H9 (cell line): ENCODE data around the gene ZBTB26. TPM values are rescaled to one million over a fixed set of nuclear protein-coding genes. Genes with fewer than 3 reads are reported as not detected.

Experiments
- DNase-seq: peaks from one replicate; pipeline ENCODE4 v3.0.0-alpha.2; 2017
- H2AFZ ChIP-seq: one replicate; pipeline ENCODE4 v1.6.1; 2013; ENCODE audit warnings: mild to moderate bottlenecking, low read length, control low read depth, moderate library complexity
- H2AK5ac ChIP-seq: 2 replicates; pipeline ENCODE4 v1.6.1; 2013; ENCODE audit warnings: low read length, control low read depth, mixed read lengths; ENCODE audit not compliant: insufficient read length
- H2BK120ac ChIP-seq: one replicate; pipeline ENCODE4 v1.6.1; 2013; ENCODE audit warnings: low read depth, mild to moderate bottlenecking, low read length, control low read depth, inconsistent platforms; ENCODE audit not compliant: poor library complexity, severe bottlenecking
- H2BK12ac ChIP-seq: 2 replicates; pipeline ENCODE4 v1.6.1; 2013; ENCODE audit warnings: low read length, control low read depth, mixed read lengths, low read depth; ENCODE audit not compliant: insufficient read length
- H2BK15ac ChIP-seq: 2 replicates; pipeline ENCODE4 v1.6.1; 2013; ENCODE audit warnings: low read depth, low read length, control low read depth
- H2BK20ac ChIP-seq: one replicate; pipeline ENCODE4 v1.6.1; 2013; ENCODE audit warnings: low read depth, mild to moderate bottlenecking, low read length, control low read depth, inconsistent platforms; ENCODE audit not compliant: poor library complexity, severe bottlenecking
- H2BK5ac ChIP-seq: 2 replicates; pipeline ENCODE4 v1.6.1; 2013; ENCODE audit warnings: low read length, control low read depth, mixed read lengths; ENCODE audit not compliant: insufficient read length
- H3K14ac ChIP-seq: 2 replicates; pipeline ENCODE4 v1.6.1; 2013; ENCODE audit warnings: low read length, control low read depth; ENCODE audit not compliant: insufficient read depth
- H3K18ac ChIP-seq: 2 replicates; pipeline ENCODE4 v1.6.1; 2013; ENCODE audit warnings: low read depth, mild to moderate bottlenecking, mixed read lengths, low read length, control low read depth; ENCODE audit not compliant: insufficient read length
- H3K23ac ChIP-seq: 2 replicates; pipeline ENCODE4 v1.6.1; 2013; ENCODE audit warnings: low read length, control low read depth, mixed read lengths, low read depth; ENCODE audit not compliant: insufficient read length
- H3K23me2 ChIP-seq: 2 replicates; pipeline ENCODE4 v1.6.1; 2013; ENCODE audit warnings: low read depth, mild to moderate bottlenecking, mixed read lengths, low read length, control low read depth; ENCODE audit not compliant: insufficient read length, poor library complexity, severe bottlenecking
- H3K27ac ChIP-seq: 2 replicates; pipeline ENCODE4 v1.5.1; 2013; ENCODE audit warnings: low read length, control low read depth, mixed read lengths, low read depth; ENCODE audit not compliant: insufficient read length
- H3K27me3 ChIP-seq: 2 replicates; pipeline ENCODE4 v1.6.1; 2013; ENCODE audit warnings: low read length, control low read depth, inconsistent platforms; ENCODE audit not compliant: insufficient read depth
- H3K4ac ChIP-seq: 2 replicates; pipeline ENCODE4 v1.6.1; 2013; ENCODE audit warnings: low read depth, mild to moderate bottlenecking, control low read depth, inconsistent platforms, low read length, moderate library complexity
- H3K4me1 ChIP-seq: 2 replicates; pipeline ENCODE4 v1.6.1; 2013; ENCODE audit warnings: low read length, control low read depth, inconsistent platforms; ENCODE audit not compliant: insufficient read depth
- H3K4me2 ChIP-seq: 2 replicates; pipeline ENCODE4 v1.6.1; 2013; ENCODE audit warnings: low read length, control low read depth, mixed read lengths; ENCODE audit not compliant: insufficient read length, insufficient read depth
- H3K56ac ChIP-seq: 2 replicates; pipeline ENCODE4 v1.6.1; 2013; ENCODE audit warnings: low read depth, mild to moderate bottlenecking, mixed read lengths, low read length, control low read depth; ENCODE audit not compliant: insufficient read length
- H3K79me1 ChIP-seq: 2 replicates; pipeline ENCODE4 v1.6.1; 2013; ENCODE audit warnings: low read depth, mild to moderate bottlenecking, moderate library complexity, low read length, control low read depth, inconsistent platforms; ENCODE audit not compliant: insufficient read depth, poor library complexity, severe bottlenecking
- H3K79me2 ChIP-seq: 2 replicates; pipeline ENCODE4 v1.6.1; 2013; ENCODE audit warnings: low read length, control low read depth, inconsistent platforms; ENCODE audit not compliant: insufficient read depth
- H3K9ac ChIP-seq: 2 replicates; pipeline ENCODE4 v1.6.1; 2013; ENCODE audit warnings: low read length, control low read depth, mixed read lengths; ENCODE audit not compliant: insufficient read length; ENCODE audit errors: extremely low read depth
- H3K9me3 ChIP-seq: one replicate; pipeline ENCODE4 v1.6.1; 2013; ENCODE audit warnings: low read depth, low read length, inconsistent platforms; ENCODE audit not compliant: control insufficient read depth
- H3T11ph ChIP-seq: one replicate; pipeline ENCODE4 v1.6.1; 2013; ENCODE audit warnings: mild to moderate bottlenecking, low read length, control low read depth, inconsistent platforms
- H4K20me1 ChIP-seq: one replicate; pipeline ENCODE4 v1.6.1; 2013; ENCODE audit not compliant: control insufficient read depth, insufficient read length, insufficient read depth
- H4K5ac ChIP-seq: 2 replicates; pipeline ENCODE4 v1.6.1; 2013; ENCODE audit warnings: low read depth, mild to moderate bottlenecking, mixed read lengths, low read length, control low read depth; ENCODE audit not compliant: insufficient read length
- H4K8ac ChIP-seq: replicated peaks from 2 replicates; pipeline ENCODE4 v1.6.1; 2013; ENCODE audit warnings: low read length, control low read depth, mixed read lengths, low read depth; ENCODE audit not compliant: insufficient read length
- H4K91ac ChIP-seq: 2 replicates; pipeline ENCODE4 v1.6.1; 2013; ENCODE audit warnings: low read depth, mild to moderate bottlenecking, moderate library complexity, mixed read lengths, low read length, control low read depth; ENCODE audit not compliant: insufficient read length
- H3K27ac Mint-ChIP-seq, 3 experiments: 2 replicates in 2 of 3; 3 replicates in 1 of 3; pipeline ENCODE4 v1.8.0; 2020 to 2021; ENCODE audit warnings: mixed read lengths in 3 of 3, mild to moderate bottlenecking in 1 of 3, moderate library complexity in 1 of 3
- H3K27me3 Mint-ChIP-seq: 2 replicates; pipeline ENCODE4 v1.8.0; 2021; ENCODE audit warnings: low read depth, mild to moderate bottlenecking, moderate library complexity, mixed read lengths
- H3K36me3 Mint-ChIP-seq, 3 experiments: 2 replicates in 2 of 3; 3 replicates in 1 of 3; pipeline ENCODE4 v1.8.0; 2020 to 2021; ENCODE audit warnings: low read depth in 3 of 3, mixed read lengths in 3 of 3; ENCODE audit not compliant: insufficient read depth in 1 of 3
- H3K4me1 Mint-ChIP-seq, 2 experiments: 2 replicates each; pipeline ENCODE4 v1.8.0; 2020; ENCODE audit warnings: mixed read lengths in 2 of 2
- H3K4me3 Mint-ChIP-seq, 2 experiments: 2 replicates in 1 of 2; 3 replicates in 1 of 2; pipeline ENCODE4 v1.8.0; 2020 to 2021; ENCODE audit warnings: mild to moderate bottlenecking in 2 of 2, mixed read lengths in 2 of 2, moderate library complexity in 1 of 2
- H3K9me3 Mint-ChIP-seq, 2 experiments: 2 replicates in 1 of 2; 3 replicates in 1 of 2; pipeline ENCODE4 v1.8.0; 2020; ENCODE audit warnings: mild to moderate bottlenecking in 2 of 2, mixed read lengths in 2 of 2, moderate library complexity in 1 of 2
- CTCF ChIP-seq: fragments of 200-600 bp; sonication (generic); conservative IDR thresholded peaks from 3 replicates; pipeline ENCODE4 v1.8.0; 2021; ENCODE audit warnings: antibody characterized with exemption, mild to moderate bottlenecking
- WGBS: extraction: QIAGEN DNeasy Blood & Tissue Kit; methylation state at CpG from one replicate; pipeline ENCODE4 v1.1.7; 2013; ENCODE audit warnings: missing lambda C conversion rate, low lambda C conversion rate, mixed read lengths; ENCODE audit not compliant: insufficient read length; ENCODE audit errors: extremely low coverage; 5-methylcytosine and 5-hydroxymethylcytosine counted together
- total RNA-seq: library from RNA; stranded (reverse); gene quantifications from 2 replicates; pipeline ENCODE4 v1.2.1, GENCODE V29; 2021

Gene ZBTB26
- total RNA-seq, 1 experiment from 2014 or later, result 5.8 TPM

DNA sequence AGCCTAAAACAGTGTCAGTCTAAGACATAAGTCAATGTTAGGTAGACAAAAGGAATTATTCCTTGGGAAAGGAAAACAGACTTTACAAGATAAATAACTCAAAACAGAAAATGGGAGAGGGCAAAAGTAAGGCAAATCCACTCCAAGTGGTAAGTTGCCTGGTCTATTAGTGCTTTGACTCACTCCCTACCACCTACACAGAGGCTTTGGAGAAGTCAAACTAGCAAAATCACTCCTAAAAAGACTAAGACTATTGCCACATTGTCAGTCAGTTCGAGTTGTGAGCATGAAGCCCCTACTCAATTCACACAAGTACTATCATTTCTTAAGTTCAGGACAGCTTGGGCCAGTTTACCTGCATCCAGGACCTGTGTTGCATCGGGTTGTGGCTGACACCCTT, 13.0 kb downstream of the ZBTB26 start:
- Histone ChIP-seq H3K18ac (no peak overlapping the region), H4K91ac (no peak overlapping the region), H3K9ac (no peak overlapping the region), H3K56ac (no peak overlapping the region), H3K79me2 (peaks cover 2% of the 10 kb centered on the region; the same call in 1 of the 2 replicates), H3K4ac (no peak overlapping the region), H2BK5ac (no peak overlapping the region), H2BK20ac (no peak overlapping the region), H3K27ac (no peak overlapping the region), H2BK15ac (no peak overlapping the region), H3K4me2 (no peak overlapping the region), H3K79me1 (no peaks in the 10 kb centered on the region), H3T11ph (no peak overlapping the region), H4K5ac (no peak overlapping the region), H3K23ac (no peak overlapping the region), H2BK120ac (no peak overlapping the region), H3K4me1 (peaks cover 4% of the 10 kb centered on the region; the same call in 1 of the 2 replicates), H3K14ac (no peak overlapping the region), H3K27me3 (no peaks in the 10 kb centered on the region; the same call in 1 of the 2 replicates), H3K23me2 (no peaks in the 10 kb centered on the region), H2BK12ac (no peak overlapping the region), H3K9me3 (no peaks in the 10 kb centered on the region), H4K20me1 (no peaks in the 10 kb centered on the region), H2AFZ (no peak overlapping the region), H2AK5ac (no peak overlapping the region), H4K8ac (no peak overlapping the region)
- no peaks in the 10 kb centered on the region for H3K9me3 Mint-ChIP-seq
- no peak overlapping the region for H3K27ac Mint-ChIP-seq
- H3K4me3 Mint-ChIP-seq, result no peak overlapping the region
- WGBS, result no CpG with 5 or more reads among the region's 2 CpGs
- TF ChIP-seq CTCF, result no peak
- no peak for DNase-seq
- H3K4me1 Mint-ChIP-seq, result peaks cover 11 to 12% of the 10 kb centered on the region in 2 experiments
- H3K36me3 Mint-ChIP-seq, result peaks cover 2 to 11% (median 9%) of the 10 kb centered on the region in 3 experiments; a peak in 5 of 7 replicates
- H3K27me3 Mint-ChIP-seq, result no peaks in the 10 kb centered on the region
